HepG2 (cell line): ENCODE data around the gene KCNQ2. TPM values are rescaled to one million over a fixed set of nuclear protein-coding genes. Genes with fewer than 3 reads are reported as not detected.

Source experiments
- KAT7 ChIP-seq: IDR thresholded peaks from 2 replicates; pipeline ENCODE4 v1.6.1; 2018; ENCODE audit warnings: borderline replicate concordance, missing compliant biosample characterization
- NFAT5 ChIP-seq: sonication (generic); formaldehyde crosslinking; IDR thresholded peaks from 2 replicates; pipeline ENCODE4 v1.4.0; 2020; ENCODE audit warnings: missing genetic modification reagents
- REXO4 ChIP-seq: sonication (generic); formaldehyde crosslinking; IDR thresholded peaks from 2 replicates; pipeline ENCODE4 v1.8.0; 2022; ENCODE audit warnings: missing genetic modification reagents, mild to moderate bottlenecking, borderline replicate concordance
- SNAPC2 ChIP-seq: sonication (generic); formaldehyde crosslinking; IDR thresholded peaks from 2 replicates; pipeline ENCODE4 v1.8.1; 2022; ENCODE audit warnings: mild to moderate bottlenecking, missing genetic modification reagents
- ZNF124 ChIP-seq: sonication (generic); formaldehyde crosslinking; IDR thresholded peaks from 2 replicates; pipeline ENCODE4 v1.4.0; 2020; ENCODE audit warnings: missing genetic modification reagents
- ZNF749 ChIP-seq: sonication (generic); formaldehyde crosslinking; IDR thresholded peaks from 2 replicates; pipeline ENCODE4 v1.8.0; 2022; ENCODE audit warnings: mild to moderate bottlenecking, missing genetic modification reagents, moderate library complexity, borderline replicate concordance
- ZSCAN29 ChIP-seq: sonication (generic); formaldehyde crosslinking; conservative IDR thresholded peaks from 2 replicates; pipeline ENCODE4 v1.4.0; 2020; ENCODE audit warnings: mild to moderate bottlenecking, missing genetic modification reagents
- polyA plus RNA-seq, 8 experiments: library from polyadenylated mRNA; depleted of rRNA in 3 of 8; stranded (reverse) in 7 of 8; unstranded in 1 of 8; fragments of >200 nt; fragmentation: Illumina TruSeq in 4 of 8; extraction: Trizol in 4 of 8; gene quantifications; 2 replicates each; pipeline versions ENCODE4 v1.2.1 to v1.2.3, GENCODE V29; 2011 to 2016; ENCODE audit warnings: low read depth in 4 of 8, missing spikeins in 1 of 8, mixed read lengths in 1 of 8; ENCODE audit not compliant: insufficient read depth in 1 of 8
- total RNA-seq, 5 experiments: library from RNA; depleted of rRNA; stranded (reverse); fragments of >200 nt; fragmentation: Illumina TruSeq; extraction: Trizol; gene quantifications; 2 replicates each; pipeline ENCODE4 v1.2.3, GENCODE V29; 2016; ENCODE audit warnings: low read depth in 1 of 5

Gene KCNQ2
- total and polyA plus RNA-seq, 2 of the 13 experiments (the other 11 are each of a cell fraction or from before 2014, with no cell fraction given): not detected

- TF ChIP-seq NFAT5 (CRISPR knock-in tag): no peak
- no peak for TF ChIP-seq KAT7 (CRISPR knock-in tag)
- TF ChIP-seq SNAPC2: no peak
- TF ChIP-seq ZSCAN29 (CRISPR knock-in tag): no peak
- TF ChIP-seq ZNF124: no peak
- TF ChIP-seq REXO4 (CRISPR knock-in tag): no peak
- TF ChIP-seq ZNF749 (CRISPR knock-in tag): no peak
Measured at GRCh38 chr20:63402181-63402859, 70.1 kb downstream of the KCNQ2 start (continued).
